Neural cell (in vitro differentiated cells): ENCODE measurements around the gene GAL. TPM values are rescaled to one million over a fixed set of nuclear protein-coding genes. Genes with fewer than 3 reads are reported as not detected.

Source experiments
- H2AFZ ChIP-seq: fragments of 200-600, 300-800 bp; sonication (generic), shearing (Covaris generic); 2 replicates; pipeline ENCODE4 v1.6.0; 2014; ENCODE audit warnings: low read depth, mild to moderate bottlenecking, antibody characterized with exemption, low read length, moderate library complexity
- H3F3A ChIP-seq: fragments of 200-600 bp; shearing (Covaris generic); 2 replicates; pipeline ENCODE4 v1.6.1; 2016; ENCODE audit warnings: mild to moderate bottlenecking, moderate library complexity, mixed read lengths, antibody characterized with exemption, low read length; ENCODE audit not compliant: insufficient read depth, poor library complexity, severe bottlenecking
- H3K27ac ChIP-seq: fragments of 200-600, 300-800 bp; sonication (generic), shearing (Covaris generic); 2 replicates; pipeline ENCODE4 v1.5.1; 2014; ENCODE audit warnings: mild to moderate bottlenecking, low read length, moderate library complexity
- H3K27me3 ChIP-seq: fragments of 300-800, 200-600 bp; sonication (generic), shearing (Covaris generic); 2 replicates; pipeline ENCODE4 v1.6.0; 2014; ENCODE audit warnings: mild to moderate bottlenecking, low read depth, low read length, moderate library complexity; ENCODE audit not compliant: insufficient read depth
- H3K36me3 ChIP-seq: fragments of 300-800, 200-600 bp; sonication (generic), shearing (Covaris generic); 2 replicates; pipeline ENCODE4 v1.5.1; 2014; ENCODE audit warnings: mild to moderate bottlenecking, antibody characterized with exemption, low read length, moderate library complexity; ENCODE audit not compliant: insufficient read depth
- H3K4me2 ChIP-seq: fragments of 300-800, 200-600 bp; sonication (generic), shearing (Covaris generic); 2 replicates; pipeline ENCODE4 v1.6.0; 2014; ENCODE audit warnings: mild to moderate bottlenecking, low read length
- H3K4me3 ChIP-seq: fragments of 300-800, 200-600 bp; sonication (generic), shearing (Covaris generic); 2 replicates; pipeline ENCODE4 v1.5.1; 2014; ENCODE audit warnings: mild to moderate bottlenecking, low read length, moderate library complexity
- H3K79me2 ChIP-seq: fragments of 200-600 bp; shearing (Covaris generic); replicated peaks from 2 replicates; pipeline ENCODE4 v1.6.0; 2014; ENCODE audit warnings: mild to moderate bottlenecking, low read length, moderate library complexity; ENCODE audit not compliant: insufficient read depth
- H3K9ac ChIP-seq: fragments of 300-800, 200-600 bp; sonication (generic), shearing (Covaris generic); 2 replicates; pipeline ENCODE4 v1.6.1; 2016; ENCODE audit warnings: mild to moderate bottlenecking, low read length, mixed read lengths
- H3K9me2 ChIP-seq: fragments of 200-600 bp; shearing (Covaris generic); 2 replicates; pipeline ENCODE4 v1.6.1; 2016; ENCODE audit warnings: mild to moderate bottlenecking, low read length, mixed read lengths; ENCODE audit not compliant: insufficient read depth
- H3K9me3 ChIP-seq: fragments of 200-600, 300-800 bp; sonication (generic), shearing (Covaris generic); 2 replicates; pipeline ENCODE4 v1.6.1; 2016; ENCODE audit warnings: mild to moderate bottlenecking, mixed run types, low read length, moderate library complexity, mixed read lengths
- H4K20me1 ChIP-seq: fragments of 200-600 bp; shearing (Covaris generic); 2 replicates; pipeline ENCODE4 v1.6.1; 2016; ENCODE audit warnings: mild to moderate bottlenecking, mixed run types; ENCODE audit not compliant: insufficient read depth
- CTCF ChIP-seq: fragments of 450-650 bp; IDR thresholded peaks from 2 replicates; pipeline ENCODE4 v1.5.1; 2014; ENCODE audit warnings: antibody characterized with exemption, mild to moderate bottlenecking, moderate library complexity; ENCODE audit not compliant: poor library complexity, severe bottlenecking
- EP300 ChIP-seq: fragments of 450-650 bp; conservative IDR thresholded peaks from 2 replicates; pipeline ENCODE4 v1.6.1; 2014; ENCODE audit warnings: antibody characterized with exemption, mild to moderate bottlenecking, moderate library complexity; ENCODE audit not compliant: poor library complexity, severe bottlenecking
- EZH2 ChIP-seq: fragments of 200-600, 300-800 bp; shearing (Covaris generic), sonication (generic); IDR thresholded peaks from 2 replicates; pipeline ENCODE4 v1.6.1; 2014; ENCODE audit warnings: antibody characterized with exemption, low read length, borderline replicate concordance, mild to moderate bottlenecking; ENCODE audit not compliant: insufficient read depth, poor library complexity, severe bottlenecking
- MXI1 ChIP-seq: fragments of 450-650 bp; conservative IDR thresholded peaks from 2 replicates; pipeline ENCODE4 v1.6.1; 2014; ENCODE audit warnings: antibody characterized with exemption, mild to moderate bottlenecking; ENCODE audit not compliant: poor library complexity, severe bottlenecking
- POLR2AphosphoS5 ChIP-seq: IDR thresholded peaks from 2 replicates; pipeline ENCODE4 v1.6.1; 2012
- RAD21 ChIP-seq: fragments of 450-650 bp; conservative IDR thresholded peaks from 2 replicates; pipeline ENCODE4 v1.6.1; 2014; ENCODE audit warnings: antibody characterized with exemption, mild to moderate bottlenecking, moderate library complexity
- REST ChIP-seq: IDR thresholded peaks from 2 replicates; pipeline ENCODE4 v1.6.1; 2012; ENCODE audit warnings: borderline replicate concordance
- SMC3 ChIP-seq: fragments of 450-650 bp; conservative IDR thresholded peaks from 2 replicates; pipeline ENCODE4 v1.6.1; 2014; ENCODE audit warnings: antibody characterized with exemption, mild to moderate bottlenecking, moderate library complexity; ENCODE audit not compliant: poor library complexity
- TAF1 ChIP-seq: IDR thresholded peaks from 2 replicates; pipeline ENCODE4 v1.6.1; 2012; ENCODE audit warnings: low read depth
- polyA plus RNA-seq: library from polyadenylated mRNA; depleted of rRNA; stranded (reverse); fragments of >200 nt; gene quantifications from 2 replicates; pipeline ENCODE4 v1.2.3, GENCODE V29; 2014

The GAL gene
- polyA plus RNA-seq, 1 donor from 2014 or later: 2.1 TPM

GRCh38 chr11:68651985-68652682, 32.2 kb upstream of the GAL start:
- no peak overlapping the region for H3K4me2 ChIP-seq
- no peak overlapping the region for H3K9ac ChIP-seq
- H3K9me3 ChIP-seq: peaks cover 13% of the 10 kb centered on the region
- H3K79me2 ChIP-seq: no peaks in the 10 kb centered on the region
- H3K27ac ChIP-seq: no peak overlapping the region
- TF ChIP-seq EZH2 (no peak), RAD21 (no peak), REST (no peak), TAF1 (no peak), MXI1 (no peak), POLR2AphosphoS5 (no peak), CTCF (no peak), EP300 (no peak), SMC3 (no peak)
- H3K9me2 ChIP-seq: no peaks in the 10 kb centered on the region
- H2AFZ ChIP-seq: no peak overlapping the region
- H3K36me3 ChIP-seq: no peaks in the 10 kb centered on the region
- H3K27me3 ChIP-seq: no peaks in the 10 kb centered on the region
- H3F3A ChIP-seq: no peaks in the 10 kb centered on the region
- H4K20me1 ChIP-seq: no peaks in the 10 kb centered on the region
- no peak overlapping the region for H3K4me3 ChIP-seq

- H3F3A ChIP-seq: no peaks in the 10 kb centered on the region
- H3K9ac ChIP-seq: no peak overlapping the region
- no peaks in the 10 kb centered on the region for H3K79me2 ChIP-seq
- H3K4me3 ChIP-seq: no peak overlapping the region
- H3K9me2 ChIP-seq: no peaks in the 10 kb centered on the region
- H3K36me3 ChIP-seq: no peaks in the 10 kb centered on the region
- no peaks in the 10 kb centered on the region for H4K20me1 ChIP-seq
- H3K9me3 ChIP-seq: peaks cover 13% of the 10 kb centered on the region
- H2AFZ ChIP-seq: no peak overlapping the region
- H3K4me2 ChIP-seq: no peak overlapping the region
- TF ChIP-seq TAF1: no peak
- no peak for TF ChIP-seq SMC3
- TF ChIP-seq RAD21: no peak
- no peak for TF ChIP-seq EZH2
- TF ChIP-seq REST: no peak
- no peak for TF ChIP-seq CTCF
- H3K27ac ChIP-seq: no peak overlapping the region
- H3K27me3 ChIP-seq: no peaks in the 10 kb centered on the region
These were observed 31.6 kb upstream of the GAL start for GRCh38 chr11:68652683-68653156.
